ENCODE data around the gene SCYGR5.

DNA sequence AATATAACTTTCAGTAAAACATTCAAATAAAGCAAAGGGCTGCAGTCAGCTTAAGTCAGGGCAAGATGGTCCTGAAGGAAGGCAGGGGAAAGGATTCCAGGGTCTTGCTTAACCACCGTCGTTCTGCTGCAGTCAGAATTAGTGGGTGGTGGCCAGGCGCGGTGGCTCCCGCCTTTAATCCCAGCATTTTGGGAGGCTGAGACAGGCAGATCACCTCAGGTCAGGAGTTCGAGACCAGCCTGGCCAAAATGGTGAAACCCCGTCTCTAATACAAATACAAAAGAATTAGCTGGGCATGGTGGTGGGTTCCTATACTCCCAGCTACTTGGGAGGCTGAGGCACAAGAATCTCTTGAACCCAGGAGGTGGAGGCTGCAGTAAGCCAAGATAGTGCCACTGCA is 44.4 kb downstream of the SCYGR5 start:
- no peak for TF ChIP-seq POLR2AphosphoS5 (IDR thresholded peaks at IDR 0.05; ENCODE audit: low read depth, low read length)
- TF ChIP-seq TAF1 (IDR thresholded peaks at IDR 0.05; ENCODE audit: low read depth, low read length), result no peak

Measured in GM12891 (cell line).